Lung (tissue), 12 donors: Measurements from ENCODE around the gene FAM163B. TPM values are rescaled to one million over a fixed set of nuclear protein-coding genes. Genes with fewer than 3 reads are reported as not detected.

Source experiments
- ATAC-seq: fragments of 200-7000 bp; cut with Tn5 transposase; one replicate; pipeline ENCODE4 v1.9.1; 2020; ENCODE audit warnings: moderate number of reproducible peaks; ENCODE audit not compliant: insufficient read depth, low FRiP score
- DNase-seq, 3 donors: peaks; one replicate each; pipeline ENCODE4 v3.0.0-alpha.2; 2013 to 2017
- H3K27ac ChIP-seq, 2 donors: one replicate each; pipeline ENCODE4 v1.5.1; 2013; ENCODE audit warnings: mild to moderate bottlenecking in 2 of 2, moderate library complexity in 2 of 2, control low read depth in 1 of 2, inconsistent platforms in 1 of 2, low read depth in 1 of 2, low read length in 1 of 2
- H3K27me3 ChIP-seq, 3 donors: one replicate each; pipeline ENCODE4 v1.5.1; 2013; ENCODE audit warnings: low read length in 2 of 3; ENCODE audit not compliant: control insufficient read depth in 3 of 3, insufficient read depth in 3 of 3
- H3K36me3 ChIP-seq, 4 donors: one replicate each; pipeline ENCODE4 v1.5.1; 2013; ENCODE audit warnings: low read length in 4 of 4, mild to moderate bottlenecking in 1 of 4, moderate library complexity in 1 of 4; ENCODE audit not compliant: control insufficient read depth in 4 of 4, insufficient read depth in 4 of 4
- H3K4me1 ChIP-seq, 5 donors: one replicate each; pipeline ENCODE4 v1.5.1; 2013; ENCODE audit warnings: low read length in 5 of 5, mild to moderate bottlenecking in 2 of 5, moderate library complexity in 1 of 5; ENCODE audit not compliant: control insufficient read depth in 5 of 5, insufficient read depth in 5 of 5
- H3K4me3 ChIP-seq: one replicate; pipeline ENCODE4 v1.5.1; 2013; ENCODE audit warnings: mild to moderate bottlenecking, control low read depth, moderate library complexity
- H3K9ac ChIP-seq, 2 donors: one replicate each; pipeline ENCODE4 v1.5.1; 2013; ENCODE audit warnings: low read length in 2 of 2, control low read depth in 1 of 2; ENCODE audit not compliant: insufficient read depth in 1 of 2
- H3K9me3 ChIP-seq, 4 donors: one replicate each; pipeline ENCODE4 v1.5.1; 2013; ENCODE audit warnings: low read length in 3 of 4, mild to moderate bottlenecking in 1 of 4, moderate library complexity in 1 of 4; ENCODE audit not compliant: control insufficient read depth in 4 of 4, insufficient read depth in 3 of 4
- WGBS, 2 donors: extraction: QIAGEN DNeasy Blood & Tissue Kit; methylation state at CpG; one replicate each; pipeline ENCODE4 v1.1.7; 2013; 5-methylcytosine and 5-hydroxymethylcytosine counted together
- polyA plus RNA-seq, 2 donors: library from polyadenylated mRNA; stranded (reverse); fragments of 200-250 nt; gene quantifications; one replicate each; pipeline ENCODE4 v1.2.1, GENCODE V29; 2013
- total RNA-seq, 2 donors: library from RNA; depleted of rRNA in 1 of 2; stranded (reverse); fragments of >200 nt in 1 of 2; gene quantifications; one replicate each; pipeline ENCODE4 v1.2.1, GENCODE V29; 2014 to 2021
- TF ChIP-seq, protein P1 (sequence below): IDR thresholded peaks from 2 replicates; pipeline ENCODE4 v1.5.1; 2012; ENCODE audit warnings: mild to moderate bottlenecking; ENCODE audit errors: control extremely low read depth, extremely low read depth
- donor health status: control.
- donor health status: control.
- donor health status: Bipolar disorder and iron deficiency.
- donor health status: healthy.
- donor health status: DM: yes; HTN: yes; CAD: no.

FAM163B gene
- total and polyA plus RNA-seq, 4 donors = 0.10 to 0.51 (median 0.16) TPM; not detected in 1

DNA sequence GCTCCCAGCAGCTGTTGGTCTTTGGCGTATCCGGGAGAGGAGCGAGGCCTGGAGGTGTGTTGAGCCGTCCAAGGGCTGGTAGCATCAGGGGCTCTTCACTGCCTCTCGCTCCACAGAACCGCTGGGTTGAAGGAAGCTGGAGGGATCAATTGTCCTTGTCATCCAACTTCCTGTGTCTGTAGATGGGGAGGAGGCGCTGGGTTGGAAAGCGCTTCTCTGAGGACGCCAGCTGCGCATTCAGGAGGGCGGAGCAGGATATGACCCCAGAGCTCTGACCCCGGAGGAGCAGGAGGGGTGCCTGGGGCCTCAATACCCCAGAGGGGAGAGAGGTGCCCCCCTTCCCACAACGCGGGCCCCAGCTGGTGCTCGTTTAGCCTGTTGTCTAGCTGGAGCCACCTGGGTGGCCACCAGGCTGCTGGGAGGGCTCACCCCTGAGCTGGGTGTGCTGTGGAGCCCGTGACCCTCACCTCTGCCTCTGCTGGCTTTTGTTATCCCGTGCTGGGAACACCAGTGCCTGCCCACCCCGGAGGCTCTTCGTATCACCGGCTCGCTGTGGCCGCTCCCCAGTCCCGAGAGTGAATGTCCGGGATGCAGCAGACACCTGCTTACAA lies 25.0 kb upstream of the FAM163B start:
- Histone ChIP-seq H3K27me3 (no peaks in the 10 kb centered on the region), H3K9me3 (no peaks in the 10 kb centered on the region), H3K4me1 (peaks cover 0 to 27% (median 2%) of the 10 kb centered on the region in 5 donors), H3K4me3 (no peak overlapping the region), H3K27ac (no peak overlapping the region), H3K9ac (no peak overlapping the region), H3K36me3 (no peaks in the 10 kb centered on the region)
- TF ChIP-seq, protein P1, sequence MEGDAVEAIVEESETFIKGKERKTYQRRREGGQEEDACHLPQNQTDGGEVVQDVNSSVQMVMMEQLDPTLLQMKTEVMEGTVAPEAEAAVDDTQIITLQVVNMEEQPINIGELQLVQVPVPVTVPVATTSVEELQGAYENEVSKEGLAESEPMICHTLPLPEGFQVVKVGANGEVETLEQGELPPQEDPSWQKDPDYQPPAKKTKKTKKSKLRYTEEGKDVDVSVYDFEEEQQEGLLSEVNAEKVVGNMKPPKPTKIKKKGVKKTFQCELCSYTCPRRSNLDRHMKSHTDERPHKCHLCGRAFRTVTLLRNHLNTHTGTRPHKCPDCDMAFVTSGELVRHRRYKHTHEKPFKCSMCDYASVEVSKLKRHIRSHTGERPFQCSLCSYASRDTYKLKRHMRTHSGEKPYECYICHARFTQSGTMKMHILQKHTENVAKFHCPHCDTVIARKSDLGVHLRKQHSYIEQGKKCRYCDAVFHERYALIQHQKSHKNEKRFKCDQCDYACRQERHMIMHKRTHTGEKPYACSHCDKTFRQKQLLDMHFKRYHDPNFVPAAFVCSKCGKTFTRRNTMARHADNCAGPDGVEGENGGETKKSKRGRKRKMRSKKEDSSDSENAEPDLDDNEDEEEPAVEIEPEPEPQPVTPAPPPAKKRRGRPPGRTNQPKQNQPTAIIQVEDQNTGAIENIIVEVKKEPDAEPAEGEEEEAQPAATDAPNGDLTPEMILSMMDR = no peak
- ATAC-seq (no peak), DNase-seq (peak; percentile 58 to 77 (median 67))
- 42 to 55% methylated on average over 24 of the region's 24 CpGs for WGBS, 2 donors

DNA sequence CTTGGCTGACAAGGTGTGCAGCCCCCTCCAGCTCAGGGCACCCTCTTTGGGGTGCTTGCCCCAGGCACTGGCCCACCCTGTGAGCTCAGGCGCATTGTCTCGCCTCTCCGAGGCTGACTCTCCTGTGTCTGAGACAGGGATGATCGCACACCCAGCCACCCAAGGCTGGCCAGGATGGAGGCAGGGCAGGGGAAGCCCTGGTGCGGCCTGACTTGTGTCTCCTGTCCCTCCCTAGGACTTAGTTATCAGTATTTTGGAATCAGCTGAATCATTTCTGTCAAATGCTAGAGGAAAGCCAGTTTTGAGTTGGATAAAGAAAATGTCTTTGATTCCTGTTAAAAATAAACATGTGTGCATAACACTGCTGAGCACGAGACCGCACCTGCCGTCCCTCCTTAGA lies 24.5 kb upstream of the FAM163B start:
- H3K4me1 ChIP-seq = peaks cover 0 to 27% (median 2%) of the 10 kb centered on the region in 5 donors
- DNase-seq (no peak), ATAC-seq (no peak)
- no peaks in the 10 kb centered on the region for H3K9me3 ChIP-seq
- TF ChIP-seq, protein P1 = no peak
- no peak overlapping the region for H3K27ac ChIP-seq
- H3K4me3 ChIP-seq = no peak overlapping the region
- WGBS, 2 donors = 46 to 64% methylated on average over 8 of the region's 8 CpGs
- H3K9ac ChIP-seq = no peak overlapping the region
- H3K36me3 ChIP-seq = no peaks in the 10 kb centered on the region
- no peaks in the 10 kb centered on the region for H3K27me3 ChIP-seq

DNA sequence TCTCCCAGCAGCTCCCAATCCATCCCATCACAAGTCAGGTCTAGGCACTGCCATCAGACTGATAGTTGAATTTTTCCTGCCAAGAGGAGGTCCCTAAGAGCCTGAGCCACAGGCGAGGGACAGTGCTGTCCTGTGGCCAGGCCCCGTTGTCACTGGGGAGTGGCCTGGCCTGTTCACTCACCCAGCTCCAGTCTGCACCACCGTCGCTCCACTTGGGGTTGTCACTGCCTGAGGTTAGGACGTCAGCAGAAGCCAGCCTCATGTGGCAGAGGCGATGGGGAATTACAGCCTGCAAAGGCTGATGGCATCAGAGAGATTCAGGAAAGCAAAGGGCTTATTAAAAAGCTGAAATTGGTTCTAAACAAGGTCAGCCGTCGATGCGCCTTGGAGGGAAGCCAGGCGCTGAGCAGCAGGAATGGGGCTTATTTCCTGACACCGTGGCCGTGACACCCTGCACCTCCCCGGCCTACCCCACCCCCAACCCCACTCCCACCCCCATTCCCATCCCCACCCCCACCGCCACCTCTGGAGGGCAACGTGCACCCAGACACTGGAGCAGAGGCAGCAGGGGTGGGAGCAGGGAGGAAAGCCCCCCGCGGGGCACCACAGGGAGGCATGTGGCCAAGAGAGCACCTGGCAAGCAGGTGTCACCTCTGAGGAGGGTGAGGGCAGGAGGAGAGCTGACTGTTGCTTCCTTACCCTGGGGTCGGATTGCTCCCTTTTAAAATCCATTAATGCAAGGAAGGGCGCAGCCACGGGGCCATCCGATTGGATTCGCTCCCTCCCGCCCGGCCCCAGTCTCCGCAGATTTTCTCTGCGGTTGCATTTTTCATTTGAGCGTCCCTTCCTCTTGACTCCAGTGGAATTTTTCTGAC lies 23.9 kb upstream of the FAM163B start:
- no peak overlapping the region for H3K27ac ChIP-seq
- no peak overlapping the region for H3K9ac ChIP-seq
- H3K4me3 ChIP-seq = no peak overlapping the region
- no peaks in the 10 kb centered on the region for H3K9me3 ChIP-seq
- no peaks in the 10 kb centered on the region for H3K27me3 ChIP-seq
- TF ChIP-seq, protein P1 = no peak
- peaks cover 0 to 27% (median 2%) of the 10 kb centered on the region in 5 donors for H3K4me1 ChIP-seq
- DNase-seq (no peak), ATAC-seq (no peak)
- H3K36me3 ChIP-seq = no peaks in the 10 kb centered on the region
- 66 to 68% methylated on average over 27 of the region's 27 CpGs for WGBS, 2 donors
